ENCODE data around the gene PPIE.
"Not testable (repeated sequence)": the region's sequence is repeated elsewhere in the genome, so short reads cannot be mapped to it uniquely, and the experiment has no call there.

DNA sequence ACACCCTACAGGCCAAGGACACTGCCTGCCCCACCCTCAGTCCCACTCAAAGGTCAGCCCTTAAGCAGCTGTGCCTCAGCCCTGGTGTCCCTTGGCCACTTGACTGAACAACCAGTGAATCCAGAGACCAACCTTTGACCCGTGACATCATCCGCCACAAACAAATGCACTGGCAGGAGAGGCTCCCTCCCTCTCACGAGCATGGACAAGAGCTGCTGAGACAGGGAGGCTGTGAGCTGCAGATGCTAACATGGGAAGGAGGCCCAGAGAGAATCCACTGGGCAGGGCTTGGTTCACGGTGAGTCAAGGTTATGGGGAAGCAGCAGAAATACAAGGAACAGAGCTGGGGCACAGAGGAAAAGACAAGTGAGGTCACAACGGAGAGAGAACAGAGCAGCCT, 27.8 kb downstream of the PPIE start:
- TF ChIP-seq POLR2A (IDR thresholded peaks at IDR 0.05; ENCODE audit: control extremely low read depth in 1 of 2, low read depth in 2 of 2, low read length in 2 of 2); POLR2AphosphoS5 (IDR thresholded peaks at IDR 0.05; ENCODE audit: low read depth, low read length); SUZ12 (IDR thresholded peaks at IDR 0.05; ENCODE audit: low read length); MAFK (IDR thresholded peaks at IDR 0.05; ENCODE audit: low read depth, low read length); TEAD4 (IDR thresholded peaks at IDR 0.05; ENCODE audit: low read depth, low read length); KDM5A (IDR thresholded peaks at IDR 0.05; ENCODE audit: low read length); RBBP5 (IDR thresholded peaks at IDR 0.05; ENCODE audit: borderline replicate concordance, low read depth, low read length); HDAC6 (IDR thresholded peaks at IDR 0.05; ENCODE audit: low read depth, low read length): not testable (repeated sequence)
- TF ChIP-seq, protein P1, sequence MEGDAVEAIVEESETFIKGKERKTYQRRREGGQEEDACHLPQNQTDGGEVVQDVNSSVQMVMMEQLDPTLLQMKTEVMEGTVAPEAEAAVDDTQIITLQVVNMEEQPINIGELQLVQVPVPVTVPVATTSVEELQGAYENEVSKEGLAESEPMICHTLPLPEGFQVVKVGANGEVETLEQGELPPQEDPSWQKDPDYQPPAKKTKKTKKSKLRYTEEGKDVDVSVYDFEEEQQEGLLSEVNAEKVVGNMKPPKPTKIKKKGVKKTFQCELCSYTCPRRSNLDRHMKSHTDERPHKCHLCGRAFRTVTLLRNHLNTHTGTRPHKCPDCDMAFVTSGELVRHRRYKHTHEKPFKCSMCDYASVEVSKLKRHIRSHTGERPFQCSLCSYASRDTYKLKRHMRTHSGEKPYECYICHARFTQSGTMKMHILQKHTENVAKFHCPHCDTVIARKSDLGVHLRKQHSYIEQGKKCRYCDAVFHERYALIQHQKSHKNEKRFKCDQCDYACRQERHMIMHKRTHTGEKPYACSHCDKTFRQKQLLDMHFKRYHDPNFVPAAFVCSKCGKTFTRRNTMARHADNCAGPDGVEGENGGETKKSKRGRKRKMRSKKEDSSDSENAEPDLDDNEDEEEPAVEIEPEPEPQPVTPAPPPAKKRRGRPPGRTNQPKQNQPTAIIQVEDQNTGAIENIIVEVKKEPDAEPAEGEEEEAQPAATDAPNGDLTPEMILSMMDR (IDR thresholded peaks at IDR 0.05; ENCODE audit: control extremely low read depth in 1 of 3, insufficient read depth in 1 of 3, low read depth in 1 of 3, low read length in 3 of 3): not testable (repeated sequence)
